ENCODE measurements around the gene KIRREL3. TPM values are rescaled to one million over a fixed set of nuclear protein-coding genes. Genes with fewer than 3 reads are reported as not detected.

The KIRREL3 gene
- total and polyA plus RNA-seq, 9 of the 15 experiments (the other 6 are each of a cell fraction or from before 2014, with no cell fraction given) = 0.04 to 0.10 TPM; not detected in 7

- H3K9me1 ChIP-seq (ENCODE audit: control insufficient read depth, insufficient read depth, low read length) = no peaks in the 10 kb centered on the region
- no peaks in the 10 kb centered on the region for H3K36me3 ChIP-seq (ENCODE audit: control insufficient read depth, insufficient read depth, low read length)
- ChIA-PET CTCF (ENCODE audit: low intra/inter-chr PET ratio) (no interaction called here), POLR2A (interaction anchor here (1.1 kb wide), 1 partner anchor 158 kb away, joined by 4 read pairs; no protein-coding TSS in a partner anchor)
- WGBS (ENCODE audit: insufficient coverage, low coverage, missing lambda C conversion rate) = under 1% methylated on average over 10 of the region's 10 CpGs
- no peaks in the 10 kb centered on the region for H3K79me2 ChIP-seq (ENCODE audit: control insufficient read depth, insufficient read depth, low read length)
- H3K4me2 ChIP-seq (ENCODE audit: insufficient read depth, low read length) = no peak overlapping the region
- ATAC-seq (no peak), FAIRE-seq (no peak), DNase-seq (ENCODE audit: extremely low read depth in 1 of 4, low spot score in 3 of 4) (no peak)
- in situ Hi-C loops (cut with MboI) (no loop called here), intact Hi-C loops (cut with micrococcal nuclease) (no loop called here)
- TF ChIP-seq NFE2L1 (tag; IDR thresholded peaks at IDR 0.05; ENCODE audit: borderline replicate concordance, low read depth) (no peak), RBFOX2 (IDR thresholded peaks at IDR 0.05; ENCODE audit: low read depth, low read length) (no peak), SFPQ (IDR thresholded peaks at IDR 0.05; ENCODE audit: low read depth, low read length) (no peak), THRA (IDR thresholded peaks at IDR 0.05) (no peak), KDM5B (IDR thresholded peaks at IDR 0.05; ENCODE audit: insufficient replicate concordance, low read depth, low read length) (no peak), ZNF75A (CRISPR knock-in tag; IDR thresholded peaks at IDR 0.05) (no peak), HINFP (tag; conservative IDR thresholded peaks at IDR 0.05; ENCODE audit: low read depth) (no peak), TAL1 (IDR thresholded peaks at IDR 0.05) (no peak)
- H3K9ac ChIP-seq (ENCODE audit: insufficient read depth in 1 of 2, low read depth in 2 of 2, low read length in 2 of 2) = no peak overlapping the region
- H3K4me3 ChIP-seq = no peak overlapping the region
- no peak overlapping the region for H3K27ac ChIP-seq (ENCODE audit: extremely low read depth, low read depth, low read length)
- H3K9me3 ChIP-seq (replicated peaks; ENCODE audit: control insufficient read depth, insufficient read depth, low read depth, low read length) = no peaks in the 10 kb centered on the region
- H4K20me1 ChIP-seq (replicated peaks; ENCODE audit: control insufficient read depth, insufficient read depth, low read length) = no peaks in the 10 kb centered on the region
- BruUV-seq (replicated peaks) = no TSS peak
- no peaks in the 10 kb centered on the region for H3K4me1 ChIP-seq (replicated peaks in 1 of 2; ENCODE audit: control insufficient read depth in 2 of 2, insufficient read depth in 2 of 2, low read length in 2 of 2)
- H3K27me3 ChIP-seq (ENCODE audit: control insufficient read depth in 2 of 2, insufficient read depth in 2 of 2, low read length in 2 of 2) = no peaks in the 10 kb centered on the region; a peak in 1 of 5 replicates
- H2AFZ ChIP-seq (ENCODE audit: low read depth, low read length) = no peak overlapping the region
These were observed 138.6 kb downstream of the KIRREL3 start for GRCh38 chr11:126861796-126862459.

Data from K562 (cell line).